ENCODE measurements around the gene TRPC4AP.

DNA sequence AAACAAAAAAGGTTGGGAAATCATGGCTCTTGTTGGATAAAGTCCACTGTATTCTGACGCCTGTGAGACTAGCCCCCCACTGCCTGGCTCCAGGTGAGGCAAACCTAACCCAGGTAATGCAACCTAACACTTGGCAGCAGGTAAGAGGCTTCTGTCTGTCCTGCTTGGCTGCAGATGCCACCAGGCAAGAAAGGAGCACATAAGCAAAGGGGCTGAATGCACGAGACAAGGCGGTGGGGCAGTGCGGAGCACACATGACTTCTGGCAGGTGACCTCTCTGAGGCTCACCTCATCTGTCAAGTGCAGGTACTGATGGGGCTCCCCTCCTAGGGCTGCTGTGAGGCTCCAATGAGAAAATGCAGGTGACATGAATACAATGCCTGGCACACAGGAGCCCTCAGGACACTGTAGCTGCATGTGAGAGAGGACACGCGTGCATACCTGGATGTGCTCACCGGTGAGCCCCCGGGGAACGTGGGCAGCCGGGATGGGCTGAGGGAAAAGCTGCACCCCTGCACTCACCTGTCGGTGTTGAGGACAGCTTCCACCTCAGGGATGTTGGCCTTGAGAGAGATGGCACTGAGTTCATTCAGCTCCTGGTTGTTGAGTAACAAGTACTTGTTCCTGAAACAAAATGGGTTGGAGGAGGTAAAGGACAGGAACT lies 82.8 kb downstream of the TRPC4AP start:
- TF ChIP-seq, protein P1, sequence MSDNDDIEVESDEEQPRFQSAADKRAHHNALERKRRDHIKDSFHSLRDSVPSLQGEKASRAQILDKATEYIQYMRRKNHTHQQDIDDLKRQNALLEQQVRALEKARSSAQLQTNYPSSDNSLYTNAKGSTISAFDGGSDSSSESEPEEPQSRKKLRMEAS (IDR thresholded peaks at IDR 0.05): no peak
- TF ChIP-seq RAD21 (conservative IDR thresholded peaks at IDR 0.05 in 1 of 2, IDR thresholded peaks at IDR 0.05 in 1 of 2): no peak
- TF ChIP-seq, protein P2, sequence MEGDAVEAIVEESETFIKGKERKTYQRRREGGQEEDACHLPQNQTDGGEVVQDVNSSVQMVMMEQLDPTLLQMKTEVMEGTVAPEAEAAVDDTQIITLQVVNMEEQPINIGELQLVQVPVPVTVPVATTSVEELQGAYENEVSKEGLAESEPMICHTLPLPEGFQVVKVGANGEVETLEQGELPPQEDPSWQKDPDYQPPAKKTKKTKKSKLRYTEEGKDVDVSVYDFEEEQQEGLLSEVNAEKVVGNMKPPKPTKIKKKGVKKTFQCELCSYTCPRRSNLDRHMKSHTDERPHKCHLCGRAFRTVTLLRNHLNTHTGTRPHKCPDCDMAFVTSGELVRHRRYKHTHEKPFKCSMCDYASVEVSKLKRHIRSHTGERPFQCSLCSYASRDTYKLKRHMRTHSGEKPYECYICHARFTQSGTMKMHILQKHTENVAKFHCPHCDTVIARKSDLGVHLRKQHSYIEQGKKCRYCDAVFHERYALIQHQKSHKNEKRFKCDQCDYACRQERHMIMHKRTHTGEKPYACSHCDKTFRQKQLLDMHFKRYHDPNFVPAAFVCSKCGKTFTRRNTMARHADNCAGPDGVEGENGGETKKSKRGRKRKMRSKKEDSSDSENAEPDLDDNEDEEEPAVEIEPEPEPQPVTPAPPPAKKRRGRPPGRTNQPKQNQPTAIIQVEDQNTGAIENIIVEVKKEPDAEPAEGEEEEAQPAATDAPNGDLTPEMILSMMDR (IDR thresholded peaks at IDR 0.05): no peak
- TF ChIP-seq CBX8 (IDR thresholded peaks at IDR 0.05): no peak
- no peak for TF ChIP-seq NFE2L2 (conservative IDR thresholded peaks at IDR 0.05; ENCODE audit: low read length)
